Epithelial cell of proximal tubule (primary cell): Measurements from ENCODE around the gene CNTN5. TPM values are rescaled to one million over a fixed set of nuclear protein-coding genes. Genes with fewer than 3 reads are reported as not detected.

Experiments used
- DNase-seq: peaks from one replicate; pipeline ENCODE4 v3.0.0-alpha.2; 2011; ENCODE audit warnings: low read depth
- H3K4me3 ChIP-seq: 2 replicates; pipeline ENCODE4 v1.5.1; 2011; ENCODE audit warnings: low read depth, mild to moderate bottlenecking, low read length
- CTCF ChIP-seq: conservative IDR thresholded peaks from 2 replicates; pipeline ENCODE4 v1.5.1; 2012; ENCODE audit warnings: low read depth, mild to moderate bottlenecking, low read length
- total RNA-seq: library from RNA; depleted of rRNA; stranded (reverse); fragments of >200 nt; gene quantifications from 2 replicates; pipeline ENCODE4 v1.2.3, GENCODE V29; 2015

CNTN5 gene
- total RNA-seq, 1 donor from 2014 or later = not detected

DNA sequence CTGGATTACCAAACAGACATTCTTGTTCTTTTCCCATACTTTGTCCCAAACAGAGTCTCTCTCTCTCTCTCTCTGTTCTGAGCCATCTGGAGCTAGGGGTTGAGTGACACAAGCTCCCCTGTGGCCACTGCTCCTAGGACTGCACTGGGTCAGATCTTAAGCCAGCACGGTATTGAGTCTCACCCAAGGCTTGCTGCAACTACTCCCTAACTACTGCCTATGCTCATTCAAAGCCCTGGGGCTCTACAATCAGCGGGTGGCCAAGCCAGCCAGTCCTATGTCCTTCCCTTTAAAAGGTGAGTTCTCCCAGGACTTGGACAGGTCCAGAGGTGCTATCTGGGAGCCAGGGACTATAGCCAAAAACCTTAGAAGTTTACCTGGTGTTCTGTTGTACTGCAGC lies 385.6 kb downstream of the CNTN5 start:
- DNase-seq = no peak
- no peak overlapping the region for H3K4me3 ChIP-seq
- no peak for TF ChIP-seq CTCF

GRCh38 chr11:99410636-99411035 lies 389.9 kb downstream of the CNTN5 start:
- TF ChIP-seq CTCF = no peak
- no peak for DNase-seq
- no peak overlapping the region for H3K4me3 ChIP-seq

GRCh38 chr11:99418927-99419720 lies 398.4 kb downstream of the CNTN5 start:
- H3K4me3 ChIP-seq = no peak overlapping the region
- no peak for DNase-seq
- TF ChIP-seq CTCF = no peak

DNA sequence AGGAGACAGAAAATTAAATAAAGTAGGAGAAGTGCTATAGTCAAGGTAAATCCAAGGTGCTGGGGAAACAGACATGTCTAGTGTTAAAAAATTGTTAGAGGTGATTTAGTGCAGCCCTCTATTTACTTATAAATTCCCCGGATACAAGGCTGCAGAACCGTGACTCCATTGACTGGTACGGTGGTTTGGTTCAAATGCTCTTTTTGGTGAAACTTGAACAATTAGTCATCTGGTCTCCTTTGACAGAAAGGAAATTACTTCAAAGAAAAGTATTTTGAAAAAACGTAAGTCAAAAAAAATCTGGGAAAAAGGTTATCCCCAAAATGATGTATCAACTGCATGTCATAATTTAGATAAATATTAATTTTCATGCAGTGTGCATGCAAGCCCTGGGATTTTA lies 399.2 kb downstream of the CNTN5 start:
- H3K4me3 ChIP-seq = no peak overlapping the region
- no peak for DNase-seq
- TF ChIP-seq CTCF = no peak

DNA sequence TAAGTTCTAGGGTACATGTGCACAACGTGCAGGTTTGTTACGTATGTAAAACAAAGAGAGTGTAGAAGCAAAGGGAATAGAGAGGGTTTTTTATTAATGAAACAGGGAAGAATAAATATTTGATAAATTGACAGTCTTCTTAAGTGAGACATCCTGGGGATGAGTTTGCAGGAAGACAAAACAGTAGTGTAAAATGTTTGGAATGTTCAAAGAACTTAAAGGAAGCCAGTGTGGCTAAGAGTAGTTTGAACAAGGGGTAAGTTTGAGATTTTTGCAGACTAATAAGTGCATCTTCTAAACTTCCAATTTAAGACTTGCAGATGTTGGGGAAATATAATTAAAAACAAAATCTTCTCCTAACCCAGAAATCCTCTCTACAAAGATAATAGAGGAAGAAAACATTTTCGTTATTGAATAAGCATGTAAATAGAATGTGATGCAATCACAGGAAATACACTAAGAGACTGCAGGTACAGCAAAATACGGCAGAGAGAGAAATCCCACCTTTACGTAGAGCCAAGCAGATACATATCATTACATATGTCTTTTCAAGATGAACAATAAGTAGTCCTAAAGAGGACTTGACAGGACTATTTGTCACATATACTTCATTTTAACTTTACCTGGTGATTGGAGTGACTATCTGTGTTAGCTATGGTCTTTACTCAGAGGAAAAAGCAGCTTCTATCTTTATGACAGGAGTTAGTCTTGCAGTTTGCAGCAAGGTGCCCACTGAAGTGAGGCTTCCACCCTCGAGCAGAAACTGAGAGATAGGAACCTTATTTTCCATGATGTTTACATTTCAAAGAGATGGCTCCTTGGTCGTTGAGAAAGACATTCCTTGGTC lies 402.1 kb downstream of the CNTN5 start:
- DNase-seq = no peak
- TF ChIP-seq CTCF = no peak
- no peak overlapping the region for H3K4me3 ChIP-seq

DNA sequence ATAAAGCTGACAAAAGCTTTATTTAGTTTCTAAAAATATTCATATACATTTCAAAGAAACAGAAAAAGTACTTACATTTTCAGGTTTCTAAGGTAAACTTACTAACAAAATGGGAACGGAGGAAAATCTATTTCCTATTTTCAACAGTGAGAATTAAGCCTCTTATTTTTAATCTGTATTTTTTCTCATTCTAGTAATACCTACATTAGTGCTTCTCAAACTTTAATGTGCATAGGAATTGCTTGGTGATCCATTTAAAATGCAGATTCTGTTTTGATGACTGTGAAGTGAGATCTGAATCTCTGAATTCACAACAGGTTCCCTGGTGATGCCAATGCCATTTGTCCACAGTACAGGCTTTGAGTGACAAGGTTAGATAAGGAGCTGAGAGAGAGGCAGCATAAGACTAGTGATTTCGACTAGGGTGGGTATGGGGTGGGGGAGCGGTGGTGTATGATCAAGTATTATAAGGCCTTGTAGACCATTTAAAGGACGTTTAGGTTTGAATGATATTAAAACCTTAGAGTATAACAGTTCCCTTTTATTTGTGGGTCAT lies 402.8 kb downstream of the CNTN5 start:
- H3K4me3 ChIP-seq = no peak overlapping the region
- no peak for DNase-seq
- TF ChIP-seq CTCF = no peak
